HG02798 (cell line): ENCODE measurements around the gene PAMR1.
"Not testable (repeated sequence)": the region's sequence is repeated elsewhere in the genome, so short reads cannot be mapped to it uniquely, and the experiment has no call there.

Experiments used
- ATAC-seq: cut with Tn5 transposase; IDR thresholded peaks from one replicate; pipeline ENCODE4 v1.9.1; 2021; ENCODE audit warnings: mild to moderate bottlenecking; ENCODE audit not compliant: unreplicated experiment, poor library complexity

The PAMR1 gene

GRCh38 chr11:35525501-35526175 lies at the start of gene PAMR1:
PAMR1 (minus strand) TSS chr11:35525616; CDS start chr11:35525585, 31 bp downstream.
- no peak for ATAC-seq

GRCh38 chr11:35571696-35572095 lies 46.3 kb upstream of the PAMR1 start:
- no peak for ATAC-seq

GRCh38 chr11:35567737-35568465 lies 42.5 kb upstream of the PAMR1 start:
- no peak for ATAC-seq

GRCh38 chr11:35566885-35567284 lies 41.5 kb upstream of the PAMR1 start:
- ATAC-seq = no peak

- ATAC-seq = no peak
These were observed 40.8 kb upstream of the PAMR1 start for GRCh38 chr11:35566181-35566580.

- ATAC-seq = no peak
These were observed 38.8 kb upstream of the PAMR1 start for GRCh38 chr11:35564245-35564595.

GRCh38 chr11:35563484-35564244 lies 38.2 kb upstream of the PAMR1 start:
- ATAC-seq = no peak

GRCh38 chr11:35559949-35560348 lies 34.5 kb upstream of the PAMR1 start:
- no peak for ATAC-seq

- ATAC-seq = no peak
These were observed 33.1 kb upstream of the PAMR1 start for GRCh38 chr11:35558513-35558912.

- no peak for ATAC-seq
These were observed 30.1 kb upstream of the PAMR1 start for GRCh38 chr11:35555488-35555887.

GRCh38 chr11:35554491-35555437 lies 29.3 kb upstream of the PAMR1 start:
- ATAC-seq = no peak

- ATAC-seq = no peak
These were observed 28.4 kb upstream of the PAMR1 start for GRCh38 chr11:35553831-35554230.

GRCh38 chr11:35553021-35553420 lies 27.6 kb upstream of the PAMR1 start:
- no peak for ATAC-seq

GRCh38 chr11:35552616-35553015 lies 27.2 kb upstream of the PAMR1 start:
- ATAC-seq = no peak

- ATAC-seq = no peak
These were observed 25.1 kb upstream of the PAMR1 start for GRCh38 chr11:35550374-35551036.

GRCh38 chr11:35549787-35550186 lies 24.4 kb upstream of the PAMR1 start:
- ATAC-seq = no peak

GRCh38 chr11:35548925-35549561 lies 23.6 kb upstream of the PAMR1 start:
- ATAC-seq = no peak

- not testable (repeated sequence) for ATAC-seq
These were observed 22.6 kb upstream of the PAMR1 start for GRCh38 chr11:35547995-35548394.

- no peak for ATAC-seq
These were observed 20.9 kb upstream of the PAMR1 start for GRCh38 chr11:35546317-35546716.
